MV-4-11 (cell line): ENCODE data around the gene ABI2.
A peak's percentile ranks its signal among the peaks of the same experiment; 100 is the strongest.
"Not testable (repeated sequence)": the region's sequence is repeated elsewhere in the genome, so short reads cannot be mapped to it uniquely, and the experiment has no call there.

ENCODE experiments used
- DNase-seq: peaks from one replicate; lab custom pipeline; 2025; lab: John Stamatoyannopoulos, UW

The ABI2 gene

GRCh38 chr2:203429643-203430042, 101.4 kb downstream of the ABI2 start:
- DNase-seq = not testable (repeated sequence)

GRCh38 chr2:203431391-203432185, 103.4 kb downstream of the ABI2 start:
- no peak for DNase-seq

GRCh38 chr2:203432811-203433210, 104.6 kb downstream of the ABI2 start:
- DNase-seq = no peak

GRCh38 chr2:203436496-203436895, 108.3 kb downstream of the ABI2 start:
- DNase-seq = no peak

- peak; percentile 57 for DNase-seq
These were observed 109.3 kb downstream of the ABI2 start for GRCh38 chr2:203437511-203437910.

- peak; percentile 11 for DNase-seq
These were observed 110.3 kb downstream of the ABI2 start for GRCh38 chr2:203438528-203438927.

- no peak for DNase-seq
These were observed 112.5 kb downstream of the ABI2 start for GRCh38 chr2:203440671-203441070.

GRCh38 chr2:203441463-203441862, 113.3 kb downstream of the ABI2 start:
- DNase-seq = no peak

GRCh38 chr2:203442463-203442862, 114.3 kb downstream of the ABI2 start:
- DNase-seq = no peak

GRCh38 chr2:203444738-203445137, 116.5 kb downstream of the ABI2 start:
- DNase-seq = no peak

GRCh38 chr2:203446071-203446481, 117.9 kb downstream of the ABI2 start:
- DNase-seq = peak; percentile 30

GRCh38 chr2:203446780-203447179, 118.6 kb downstream of the ABI2 start:
- DNase-seq = no peak

- no peak for DNase-seq
These were observed 122.4 kb downstream of the ABI2 start for GRCh38 chr2:203450561-203450960.

- DNase-seq = no peak
These were observed 122.8 kb downstream of the ABI2 start for GRCh38 chr2:203451011-203451410.

GRCh38 chr2:203451689-203452088, 123.5 kb downstream of the ABI2 start:
- peak; percentile 48 for DNase-seq

- peak; percentile 44 for DNase-seq
These were observed 125.8 kb downstream of the ABI2 start for GRCh38 chr2:203453858-203454451.

- no peak for DNase-seq
These were observed 127.0 kb downstream of the ABI2 start for GRCh38 chr2:203455209-203455608.

GRCh38 chr2:203461746-203462145, 133.6 kb downstream of the ABI2 start:
- no peak for DNase-seq

- no peak for DNase-seq
These were observed 134.1 kb downstream of the ABI2 start for GRCh38 chr2:203462308-203462707.

GRCh38 chr2:203463266-203463678, 135.1 kb downstream of the ABI2 start:
- no peak for DNase-seq

- no peak for DNase-seq
These were observed 141.4 kb downstream of the ABI2 start for GRCh38 chr2:203469546-203469945.

GRCh38 chr2:203470371-203470770, 142.2 kb downstream of the ABI2 start:
- DNase-seq = no peak

GRCh38 chr2:203471323-203471722, 143.1 kb downstream of the ABI2 start:
- DNase-seq = no peak

- DNase-seq = no peak
These were observed 148.7 kb downstream of the ABI2 start for GRCh38 chr2:203476881-203477280.
